Type B pancreatic cell (in vitro differentiated cells): ENCODE results near the gene TK2. TPM values are rescaled to one million over a fixed set of nuclear protein-coding genes. Genes with fewer than 3 reads are reported as not detected.

Source experiments
- DNase-seq: peaks from one replicate; pipeline ENCODE4 v3.0.0; 2021; ENCODE audit warnings: mixed read lengths; ENCODE audit not compliant: unreplicated experiment; ENCODE audit errors: extremely low spot score
- H3K27ac Mint-ChIP-seq: 2 replicates; pipeline ENCODE4 v1.8.0; 2021; ENCODE audit warnings: mild to moderate bottlenecking, mixed read lengths
- H3K27me3 Mint-ChIP-seq: 2 replicates; pipeline ENCODE4 v1.8.0; 2021; ENCODE audit warnings: mixed read lengths
- H3K36me3 Mint-ChIP-seq: 2 replicates; pipeline ENCODE4 v1.8.0; 2021; ENCODE audit warnings: mixed read lengths
- H3K4me1 Mint-ChIP-seq: one replicate; pipeline ENCODE4 v1.8.0; 2021; ENCODE audit warnings: mixed read lengths; ENCODE audit not compliant: unreplicated experiment
- H3K4me3 Mint-ChIP-seq: 2 replicates; pipeline ENCODE4 v1.8.0; 2021; ENCODE audit warnings: mild to moderate bottlenecking, mixed read lengths
- H3K9me3 Mint-ChIP-seq: 2 replicates; pipeline ENCODE4 v1.8.0; 2021; ENCODE audit warnings: mixed read lengths
- CTCF ChIP-seq: fragments of 200-600 bp; sonication (generic); conservative IDR thresholded peaks from 2 replicates; pipeline ENCODE4 v1.5.0; 2021; ENCODE audit warnings: antibody characterized with exemption, mild to moderate bottlenecking
- total RNA-seq: library from RNA; stranded (reverse); gene quantifications from 2 replicates; pipeline ENCODE4 v1.2.1, GENCODE V29; 2021; ENCODE audit warnings: low replicate concordance

The TK2 gene
- total RNA-seq, 1 donor from 2014 or later: 18.4 TPM

- Mint-ChIP-seq H3K9me3 (no peaks in the 10 kb centered on the region), H3K4me1 (no peaks in the 10 kb centered on the region), H3K36me3 (no peaks in the 10 kb centered on the region), H3K27me3 (no peaks in the 10 kb centered on the region), H3K27ac (no peak overlapping the region), H3K4me3 (no peak overlapping the region)
- TF ChIP-seq CTCF: no peak
- no peak for DNase-seq
Observed at GRCh38 chr16:66592814-66593213, 42.9 kb upstream of the TK2 start.

GRCh38 chr16:66592241-66592640 lies 42.3 kb upstream of the TK2 start:
- H3K4me1 Mint-ChIP-seq: no peaks in the 10 kb centered on the region
- no peak overlapping the region for H3K27ac Mint-ChIP-seq
- DNase-seq: no peak
- TF ChIP-seq CTCF: no peak
- no peaks in the 10 kb centered on the region for H3K27me3 Mint-ChIP-seq
- no peaks in the 10 kb centered on the region for H3K9me3 Mint-ChIP-seq
- H3K36me3 Mint-ChIP-seq: no peaks in the 10 kb centered on the region
- no peak overlapping the region for H3K4me3 Mint-ChIP-seq

- Mint-ChIP-seq H3K4me1 (peaks cover 4% of the 10 kb centered on the region), H3K4me3 (no peak overlapping the region), H3K27me3 (no peaks in the 10 kb centered on the region), H3K27ac (no peak overlapping the region), H3K9me3 (no peaks in the 10 kb centered on the region), H3K36me3 (no peaks in the 10 kb centered on the region)
- no peak for DNase-seq
- TF ChIP-seq CTCF: no peak
Observed at GRCh38 chr16:66591018-66591417, 41.1 kb upstream of the TK2 start.

- DNase-seq: no peak
Observed at GRCh38 chr16:66590322-66590721, 40.4 kb upstream of the TK2 start.

GRCh38 chr16:66588981-66589713 lies 39.2 kb upstream of the TK2 start:
- DNase-seq: no peak
- H3K27me3 Mint-ChIP-seq: no peaks in the 10 kb centered on the region
- H3K9me3 Mint-ChIP-seq: no peaks in the 10 kb centered on the region
- no peak overlapping the region for H3K27ac Mint-ChIP-seq
- H3K36me3 Mint-ChIP-seq: no peaks in the 10 kb centered on the region
- peak; percentile 49 for TF ChIP-seq CTCF
- H3K4me1 Mint-ChIP-seq: peaks cover 4% of the 10 kb centered on the region
- H3K4me3 Mint-ChIP-seq: no peak overlapping the region

More at GRCh38 chr16:66590322-66590721, 40.4 kb upstream of the TK2 start:
- peaks cover 4% of the 10 kb centered on the region for H3K4me1 Mint-ChIP-seq
- no peak overlapping the region for H3K4me3 Mint-ChIP-seq
- no peaks in the 10 kb centered on the region for H3K36me3 Mint-ChIP-seq
- no peaks in the 10 kb centered on the region for H3K9me3 Mint-ChIP-seq
- TF ChIP-seq CTCF: no peak
- no peak overlapping the region for H3K27ac Mint-ChIP-seq
- H3K27me3 Mint-ChIP-seq: no peaks in the 10 kb centered on the region
